MCF 10A (cell line): ENCODE data around the gene ADCK2. TPM values are rescaled to one million over a fixed set of nuclear protein-coding genes. Genes with fewer than 3 reads are reported as not detected.

Experiments used
- BruUV-seq: library from RNA; stranded (reverse); fragments of 400-500 nt; replicated peaks from 2 replicates; lab custom pipeline; 2021; lab: Mats Ljungman, UMichigan
- CTCF ChIA-PET: fragments of 300-600 bp; sonication (Branson Sonifier 250); formaldehyde crosslinking; extraction: SDS; loops from one replicate; lab custom pipeline; 2021; ENCODE audit warnings: antibody characterized with exemption, inconsistent platforms; lab: Yijun Ruan, JAX
- POLR2A ChIA-PET: fragments of 300-600, 350-650 bp; sonication (Branson Sonifier 250); formaldehyde crosslinking; extraction: SDS; loops from one replicate; lab custom pipeline; 2020; ENCODE audit warnings: antibody characterized with exemption, inconsistent platforms; lab: Yijun Ruan, JAX
- DNase-seq: peaks from one replicate; pipeline ENCODE4 v3.0.0-alpha.2; 2018; ENCODE audit not compliant: unreplicated experiment
- H3K27ac Mint-ChIP-seq: one replicate; pipeline ENCODE4 v1.8.0; 2022; ENCODE audit warnings: mild to moderate bottlenecking, low read depth, mixed read lengths; ENCODE audit not compliant: unreplicated experiment
- H3K27me3 Mint-ChIP-seq: one replicate; pipeline ENCODE4 v1.8.0; 2022; ENCODE audit warnings: mixed read lengths; ENCODE audit not compliant: insufficient read depth, unreplicated experiment
- H3K36me3 Mint-ChIP-seq: one replicate; pipeline ENCODE4 v1.8.0; 2022; ENCODE audit warnings: mild to moderate bottlenecking, moderate library complexity, mixed read lengths; ENCODE audit not compliant: insufficient read depth, unreplicated experiment
- H3K4me1 Mint-ChIP-seq: one replicate; pipeline ENCODE4 v1.8.0; 2022; ENCODE audit warnings: mixed read lengths; ENCODE audit not compliant: insufficient read depth, unreplicated experiment
- H3K4me3 Mint-ChIP-seq: one replicate; pipeline ENCODE4 v1.8.0; 2022; ENCODE audit warnings: mild to moderate bottlenecking, moderate library complexity, mixed read lengths; ENCODE audit not compliant: unreplicated experiment
- H3K9me3 Mint-ChIP-seq: one replicate; pipeline ENCODE4 v1.8.0; 2022; ENCODE audit warnings: mixed read lengths; ENCODE audit not compliant: unreplicated experiment
- CTCF ChIP-seq: fragments of 200-600 bp; IDR thresholded peaks from one replicate; pipeline ENCODE4 v1.8.0; 2022; ENCODE audit warnings: antibody characterized with exemption, mild to moderate bottlenecking; ENCODE audit not compliant: unreplicated experiment
- intact Hi-C: fragments of 100-400 bp; cut with micrococcal nuclease; formaldehyde crosslinking; loops from 2 replicates; pipeline ENCODE4 v1.14.1; 2022
- total RNA-seq: library from RNA; stranded (reverse); gene quantifications from 2 replicates; pipeline ENCODE4 v1.2.3, GENCODE V29; 2022

ADCK2 gene
- total RNA-seq, 1 experiment from 2014 or later = 22.2 TPM

DNA sequence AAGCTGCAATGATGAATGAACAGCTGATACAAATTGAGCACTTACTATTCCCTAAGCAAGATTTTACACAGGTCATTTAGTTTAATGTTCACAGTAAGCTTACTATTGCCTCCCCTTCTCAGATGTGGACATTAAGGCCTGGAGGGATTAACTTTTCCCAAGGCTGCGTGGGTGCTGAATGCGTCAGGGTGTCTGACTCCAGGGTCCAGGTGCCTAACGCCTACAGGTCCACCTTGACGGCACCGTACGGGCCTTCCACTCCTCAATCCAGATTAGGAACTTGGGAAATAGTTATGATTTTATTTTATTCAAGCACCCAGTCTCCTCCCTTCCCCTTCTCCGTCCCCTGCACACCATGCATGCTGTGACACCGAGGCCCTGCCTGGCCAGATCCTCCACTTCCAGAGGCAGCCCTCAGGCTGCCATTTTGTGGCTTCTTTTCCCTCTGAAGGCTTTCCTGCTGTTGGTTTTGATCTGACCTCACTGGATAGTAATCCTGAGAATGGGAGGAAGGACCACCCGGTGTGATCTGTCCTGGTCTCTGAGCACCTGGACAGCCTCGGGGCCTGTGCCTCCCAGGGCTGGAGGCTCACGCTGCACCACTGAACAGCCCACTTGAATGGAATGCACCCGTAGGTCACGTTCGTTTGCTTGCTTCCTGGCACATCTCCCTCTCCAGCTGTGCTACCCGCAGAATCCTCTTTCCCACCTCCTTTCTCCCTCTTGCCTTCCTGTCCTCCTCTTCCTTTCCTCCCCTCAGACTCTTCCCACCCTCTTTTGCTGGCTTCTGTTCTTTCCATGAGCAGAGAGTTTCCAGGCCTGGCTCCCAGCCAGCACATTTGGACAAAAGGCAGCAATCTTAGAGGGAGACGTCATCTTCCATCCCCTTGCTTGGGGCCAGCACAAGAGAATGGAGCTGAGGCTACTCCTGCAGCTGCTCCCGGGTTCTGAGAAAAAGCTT is 46.6 kb upstream of the ADCK2 start:
- Mint-ChIP-seq H3K27me3 (no peaks in the 10 kb centered on the region), H3K4me3 (peak overlapping the region; percentile 22), H3K36me3 (no peaks in the 10 kb centered on the region), H3K27ac (peak overlapping the region; percentile 79), H3K4me1 (peaks cover 28% of the 10 kb centered on the region), H3K9me3 (no peaks in the 10 kb centered on the region)
- intact Hi-C loops = no loop called here
- TF ChIP-seq CTCF = no peak
- peak; percentile 84 for DNase-seq
- POLR2A ChIA-PET = no interaction called here
- CTCF ChIA-PET = interaction anchor here (0.6 to 1.2 kb wide), 4 partner anchors 56 to 202 kb away, joined by 3 to 9 read pairs (median 4); no protein-coding TSS in a partner anchor
- BruUV-seq = no TSS peak

DNA sequence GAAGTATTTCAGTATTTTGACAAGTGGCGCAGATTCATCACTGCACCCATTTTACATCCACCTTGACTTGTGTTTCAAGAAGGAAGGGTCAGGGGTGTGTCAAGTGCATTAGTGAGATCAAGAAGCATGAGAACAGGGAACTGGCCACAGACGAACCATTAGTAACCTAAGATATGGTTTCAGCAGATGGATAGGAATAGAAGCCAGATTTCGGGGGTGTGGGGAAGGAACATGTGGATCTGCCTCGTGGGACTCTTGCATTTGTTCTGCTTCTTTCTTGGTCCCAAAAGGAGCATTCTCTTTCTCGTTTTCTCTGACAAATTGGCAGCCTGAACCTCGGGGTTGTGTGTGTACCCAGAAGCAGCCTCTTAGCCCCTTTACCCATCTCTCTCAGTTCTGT is 41.7 kb upstream of the ADCK2 start:
- Mint-ChIP-seq H3K27ac (no peak overlapping the region), H3K36me3 (no peaks in the 10 kb centered on the region), H3K4me3 (no peak overlapping the region), H3K4me1 (peaks cover 14% of the 10 kb centered on the region), H3K9me3 (no peaks in the 10 kb centered on the region), H3K27me3 (no peaks in the 10 kb centered on the region)
- ChIA-PET POLR2A (no interaction called here), CTCF (no interaction called here)
- intact Hi-C loops = no loop called here
- no TSS peak for BruUV-seq
- no peak for DNase-seq
- TF ChIP-seq CTCF = no peak

GRCh38 chr7:140631602-140632001 is 41.1 kb upstream of the ADCK2 start:
- Mint-ChIP-seq H3K9me3 (no peaks in the 10 kb centered on the region), H3K4me3 (no peak overlapping the region), H3K27me3 (no peaks in the 10 kb centered on the region), H3K36me3 (no peaks in the 10 kb centered on the region), H3K27ac (no peak overlapping the region), H3K4me1 (peaks cover 8% of the 10 kb centered on the region)
- ChIA-PET POLR2A (interaction anchor here (0.6 kb wide), 1 partner anchor 15 kb away, joined by 3 read pairs; no protein-coding TSS in a partner anchor), CTCF (interaction anchor here (0.7 kb wide), 1 partner anchor 36 kb away, joined by 3 read pairs; no protein-coding TSS in a partner anchor)
- TF ChIP-seq CTCF = no peak
- no TSS peak for BruUV-seq
- intact Hi-C loops = no loop called here
- DNase-seq = no peak

GRCh38 chr7:140635345-140635744 is 37.4 kb upstream of the ADCK2 start:
- Mint-ChIP-seq H3K27me3 (peaks cover 16% of the 10 kb centered on the region), H3K9me3 (no peaks in the 10 kb centered on the region), H3K36me3 (peaks cover 6% of the 10 kb centered on the region), H3K4me1 (peaks cover 7% of the 10 kb centered on the region), H3K4me3 (no peak overlapping the region), H3K27ac (no peak overlapping the region)
- ChIA-PET CTCF (interaction anchor here (0.7 kb wide), 1 partner anchor 65 kb away, joined by 4 read pairs; no protein-coding TSS in a partner anchor), POLR2A (no interaction called here)
- DNase-seq = no peak
- no peak for TF ChIP-seq CTCF
- intact Hi-C loops = no loop called here
- BruUV-seq = no TSS peak
